Stimulated activated CD8-positive, alpha-beta memory T cell treated with anti-CD3 and anti-CD28 coated beads, Interleukin-7, amount 100 ng/mL, for 48 hours (primary cell): Measurements from ENCODE around the gene MARK2.

Experiments used
- DNase-seq, 2 donors: peaks; one replicate each; pipeline ENCODE4 v3.0.0-alpha.2; 2020; ENCODE audit warnings: low read depth in 1 of 2; ENCODE audit errors: extremely low read depth in 1 of 2

The MARK2 gene

DNA sequence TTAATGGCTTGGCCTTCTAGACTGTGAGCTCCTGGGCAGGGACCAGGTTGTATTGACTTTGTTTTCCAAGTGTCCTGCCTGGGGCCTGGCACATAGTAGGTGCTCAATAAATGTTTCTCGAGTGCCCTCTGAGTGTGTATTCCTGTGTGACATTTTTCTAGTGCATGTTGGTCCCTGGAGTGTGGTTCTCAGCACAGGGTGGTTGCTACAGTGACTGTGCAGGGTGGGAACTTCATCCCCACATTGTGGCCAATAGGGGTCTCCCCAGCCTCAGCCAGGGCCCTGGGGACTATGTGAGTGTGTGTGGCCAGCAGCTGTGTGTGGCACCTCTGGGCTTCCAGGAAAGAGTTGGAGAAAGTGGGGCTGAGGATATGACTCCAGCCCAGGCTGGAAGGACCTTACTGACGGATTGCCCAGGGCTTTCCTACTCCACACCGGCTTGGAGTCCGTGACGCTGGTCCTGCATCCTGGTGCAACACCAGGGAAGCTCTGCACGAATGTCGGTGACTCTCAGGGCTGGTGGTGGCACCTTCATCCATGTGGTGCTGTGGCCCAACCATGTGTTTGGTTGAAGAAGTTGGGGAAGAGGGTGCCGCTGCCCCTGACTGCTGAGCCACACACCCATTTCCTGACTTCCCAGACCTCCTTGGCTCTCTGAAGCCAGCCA, 9.0 kb upstream of the MARK2 start:
- DNase-seq = peak in 1 of 2 donors; percentile 14

GRCh38 chr11:63831326-63831725, 7.6 kb upstream of the MARK2 start:
- no peak for DNase-seq

DNA sequence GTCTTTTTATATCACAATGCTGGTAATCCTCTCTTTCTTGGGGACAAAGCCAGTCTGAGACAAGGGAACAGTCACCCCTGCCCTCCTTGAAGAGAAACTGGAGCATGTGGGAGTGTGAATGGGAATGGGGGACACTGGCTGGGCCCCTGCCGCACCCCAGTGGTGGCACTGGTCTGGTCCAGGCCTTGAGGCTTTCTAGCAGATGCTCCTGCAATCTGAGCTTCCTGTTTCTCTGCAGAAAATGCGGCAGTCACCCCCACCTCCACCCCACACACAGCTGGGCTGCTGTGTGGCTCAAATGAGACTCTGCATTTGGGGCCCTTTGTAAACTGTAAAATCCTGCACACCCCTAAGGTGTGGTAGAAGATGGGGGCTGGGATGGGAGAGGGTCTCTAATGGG, 6.6 kb upstream of the MARK2 start:
- no peak for DNase-seq

GRCh38 chr11:63833048-63833447, 5.9 kb upstream of the MARK2 start:
- no peak for DNase-seq

DNA sequence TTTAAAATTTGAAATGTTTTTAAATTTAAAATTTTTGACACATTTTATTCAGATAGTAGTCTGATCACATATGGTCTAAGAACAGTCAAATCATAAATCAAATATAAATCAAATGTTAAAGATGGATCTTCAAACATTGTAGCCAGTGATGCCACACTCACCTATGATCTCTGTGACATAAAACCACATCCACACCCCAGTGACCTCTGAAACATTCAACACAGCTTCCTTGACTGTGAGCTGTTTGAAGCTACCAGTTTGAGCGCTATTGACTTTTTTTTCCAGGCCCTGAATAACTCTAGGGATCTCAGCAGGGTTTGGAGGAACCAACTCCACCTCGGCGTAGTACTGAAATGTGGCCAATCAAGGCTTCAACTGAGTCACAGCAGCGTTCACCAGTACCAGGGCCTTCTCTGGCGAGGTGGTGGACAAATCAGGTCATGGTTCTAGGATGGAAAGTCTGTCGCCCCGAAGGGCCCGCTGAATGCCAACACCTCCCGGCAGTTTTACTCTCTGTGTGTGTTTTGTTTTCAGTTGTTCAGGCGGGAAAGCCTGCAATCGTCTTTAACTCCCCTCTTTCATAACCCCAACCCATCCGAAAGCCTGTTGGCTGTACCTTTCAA, 4.3 kb upstream of the MARK2 start:
- no peak for DNase-seq

DNA sequence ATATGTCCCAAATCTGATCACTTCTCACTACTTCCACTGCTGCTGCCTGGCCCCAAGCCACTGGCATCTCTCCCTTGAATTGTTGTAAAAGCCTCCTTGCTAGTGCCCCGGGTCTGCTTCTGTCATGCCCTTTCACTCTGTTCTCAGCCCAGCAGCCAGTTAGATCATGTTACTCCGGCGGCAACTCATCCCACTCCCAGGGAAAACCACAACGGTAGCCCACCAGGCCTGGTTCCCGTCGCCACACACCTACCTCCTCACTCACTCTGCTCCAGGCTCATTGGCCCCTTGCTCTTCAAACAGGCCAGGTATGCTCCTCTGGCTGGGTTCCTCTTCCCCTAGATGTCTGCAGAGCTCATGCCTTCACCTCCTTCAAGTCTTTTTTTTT, 3.8 kb upstream of the MARK2 start:
- DNase-seq = no peak

GRCh38 chr11:63837027-63837688, 1.8 kb upstream of the MARK2 start:
- peak; percentile 32 to 57 for DNase-seq

DNA sequence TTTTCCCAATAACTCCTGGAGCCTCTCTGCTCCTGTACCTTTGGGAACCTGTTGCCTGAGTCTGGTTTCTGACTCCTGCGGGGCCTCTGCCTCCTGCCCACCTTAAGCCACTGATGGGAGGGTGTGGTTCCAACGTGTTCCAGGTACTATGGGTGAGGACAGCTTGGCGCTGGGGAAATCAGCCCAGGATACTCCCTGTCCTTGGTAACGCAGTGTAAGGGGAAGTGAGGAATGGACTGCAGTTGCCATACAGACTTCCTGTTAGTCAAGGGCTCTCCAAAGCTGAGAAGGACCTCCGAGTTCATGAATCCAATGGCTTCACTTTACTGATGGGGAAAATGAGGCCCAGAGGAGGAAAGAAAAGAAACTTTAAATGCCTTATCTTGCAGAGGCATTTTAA, 1.2 kb upstream of the MARK2 start:
- no peak for DNase-seq

GRCh38 chr11:63838150-63838677, 696 bp upstream of the MARK2 start:
- DNase-seq = no peak

DNA sequence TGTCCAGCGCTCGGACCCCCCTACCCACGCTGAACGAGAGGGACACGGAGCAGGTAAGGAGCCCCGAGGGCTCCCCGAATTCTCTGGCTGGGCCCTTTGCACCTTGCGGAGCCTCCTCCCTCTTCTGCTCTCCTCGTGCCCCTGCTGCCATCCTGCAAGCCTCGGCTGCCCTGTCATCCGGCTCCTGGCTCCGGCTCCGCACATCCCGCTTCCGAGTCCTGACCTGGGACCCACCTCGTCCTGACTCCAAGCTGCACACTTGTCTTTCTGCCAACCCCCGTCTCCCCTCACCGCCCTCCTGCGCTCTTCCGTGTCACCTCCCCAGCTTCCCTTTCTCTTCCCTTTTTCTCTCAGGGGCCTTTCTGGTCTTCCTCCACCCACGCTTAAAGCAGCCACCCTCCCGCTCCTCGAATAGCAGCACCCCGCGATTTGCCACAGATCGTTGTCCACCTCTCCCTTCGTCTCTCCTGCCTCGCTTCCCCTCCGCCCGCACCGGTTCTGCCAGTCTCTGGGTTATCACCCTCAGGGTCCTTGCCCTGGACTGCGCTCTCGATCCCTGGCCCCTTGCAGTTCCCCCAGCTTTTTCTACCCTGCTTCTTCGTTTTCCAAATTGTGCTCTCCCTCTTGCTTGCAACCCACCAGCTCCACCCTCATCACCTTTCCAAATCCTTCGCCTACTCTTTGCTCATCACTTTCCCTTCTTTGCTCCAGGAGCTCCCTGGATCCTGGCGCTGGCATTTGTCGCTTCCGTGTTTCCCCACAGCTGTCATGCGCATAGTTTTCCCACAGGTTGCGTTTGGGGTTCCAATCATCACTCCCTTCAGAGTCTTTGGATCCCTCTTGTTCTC, 822 bp downstream of the MARK2 start:
- peak in 1 of 2 donors; percentile 9 for DNase-seq

DNA sequence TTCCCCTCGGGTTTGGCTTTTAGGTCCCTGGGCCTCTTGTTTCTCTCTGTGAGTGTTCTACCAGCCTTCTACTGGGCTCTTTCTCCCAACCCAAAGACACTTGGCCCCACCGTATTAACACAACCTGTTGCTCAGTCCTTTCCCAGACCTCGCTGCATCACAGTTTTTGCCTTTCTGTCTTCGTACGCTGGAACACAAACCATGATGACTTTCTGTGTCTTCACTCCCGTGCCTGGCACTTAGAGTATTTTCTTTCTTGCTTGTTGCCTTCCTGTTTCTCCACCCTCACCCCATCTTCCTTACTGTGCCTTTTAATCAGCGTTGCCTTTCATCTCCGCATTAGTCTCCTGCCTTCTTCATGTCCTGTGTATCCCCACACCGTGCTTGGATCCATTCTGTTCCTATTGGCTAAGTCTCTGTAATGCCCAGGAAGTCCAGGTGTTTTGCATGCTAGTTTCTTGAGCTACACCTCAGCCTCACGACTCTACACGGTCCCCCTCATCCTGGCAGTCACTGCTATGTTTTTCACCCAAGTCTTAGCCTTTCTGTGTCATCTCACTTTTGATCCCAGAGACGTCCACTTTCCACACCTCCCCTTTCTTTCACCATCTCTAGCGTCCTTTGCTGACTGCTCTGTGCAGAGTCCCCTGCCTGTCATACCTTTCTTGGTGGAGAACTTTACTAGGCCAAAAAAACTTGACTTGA, 1.6 kb downstream of the MARK2 start:
- DNase-seq = no peak

- no peak for DNase-seq
Observed at GRCh38 chr11:63841554-63841953, 2.6 kb downstream of the MARK2 start.

GRCh38 chr11:63843041-63843440, 4.1 kb downstream of the MARK2 start:
- DNase-seq = no peak

DNA sequence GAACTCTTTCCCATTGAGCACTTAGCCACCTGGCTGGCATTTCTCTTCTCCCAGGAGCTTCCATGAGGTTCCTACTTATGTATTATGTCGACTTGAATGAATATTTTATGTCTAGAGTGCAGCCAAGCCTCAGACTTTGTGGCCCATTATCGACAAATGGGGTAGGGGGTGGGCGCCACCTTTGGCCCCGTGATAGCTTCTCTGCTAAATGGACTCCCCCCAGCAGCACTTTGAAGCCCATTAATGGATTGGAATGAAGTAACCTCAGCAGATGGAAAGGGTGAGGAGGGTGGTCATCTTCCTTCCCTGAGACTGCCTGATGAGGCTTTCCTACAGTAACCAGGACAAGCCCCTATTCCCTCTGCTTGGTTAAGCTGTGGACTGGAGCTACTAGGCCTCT, 5.9 kb downstream of the MARK2 start:
- no peak for DNase-seq

DNA sequence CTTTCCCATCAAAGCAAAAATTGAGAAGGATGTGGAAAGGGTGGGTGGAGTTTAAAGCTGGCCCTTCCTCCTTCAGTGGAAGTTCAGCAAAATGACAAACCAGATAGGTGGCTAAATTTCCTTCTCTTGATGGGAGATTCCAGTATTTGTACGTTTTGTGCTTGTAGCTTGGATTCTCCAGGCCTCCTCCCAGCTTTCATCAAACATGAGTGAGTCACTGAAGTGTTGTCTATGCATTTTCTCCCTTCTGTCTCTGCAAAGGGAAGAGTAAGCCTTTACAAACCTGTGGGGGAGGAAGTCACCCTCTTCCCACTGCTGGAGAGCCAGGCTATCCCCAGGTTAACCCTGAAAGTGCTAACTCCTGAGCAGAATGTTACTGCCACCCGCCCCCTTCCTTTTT, 6.4 kb downstream of the MARK2 start:
- DNase-seq = no peak

DNA sequence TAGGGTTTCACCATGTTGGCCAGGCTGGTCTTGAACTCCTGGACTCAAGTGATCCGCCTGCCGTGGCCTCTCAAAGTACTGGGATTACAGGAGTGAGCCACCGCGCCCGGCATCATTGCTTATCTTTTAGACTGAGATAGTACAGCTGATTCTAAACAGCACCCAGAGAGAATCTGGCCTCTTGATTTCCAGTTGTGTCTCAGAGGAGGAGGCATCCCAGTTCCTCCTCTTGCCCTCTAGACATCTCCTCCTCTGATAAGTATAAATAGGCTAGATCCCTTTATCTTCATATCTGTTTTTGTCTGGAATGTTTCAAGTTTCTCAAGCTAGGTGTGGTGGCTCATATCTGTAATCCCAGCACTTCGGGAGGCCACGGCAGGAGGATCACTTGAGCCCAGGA, 7.0 kb downstream of the MARK2 start:
- DNase-seq = no peak

- no peak for DNase-seq
Observed at GRCh38 chr11:63846897-63847296, 8.0 kb downstream of the MARK2 start.

GRCh38 chr11:63847363-63847762, 8.5 kb downstream of the MARK2 start:
- DNase-seq = no peak

DNA sequence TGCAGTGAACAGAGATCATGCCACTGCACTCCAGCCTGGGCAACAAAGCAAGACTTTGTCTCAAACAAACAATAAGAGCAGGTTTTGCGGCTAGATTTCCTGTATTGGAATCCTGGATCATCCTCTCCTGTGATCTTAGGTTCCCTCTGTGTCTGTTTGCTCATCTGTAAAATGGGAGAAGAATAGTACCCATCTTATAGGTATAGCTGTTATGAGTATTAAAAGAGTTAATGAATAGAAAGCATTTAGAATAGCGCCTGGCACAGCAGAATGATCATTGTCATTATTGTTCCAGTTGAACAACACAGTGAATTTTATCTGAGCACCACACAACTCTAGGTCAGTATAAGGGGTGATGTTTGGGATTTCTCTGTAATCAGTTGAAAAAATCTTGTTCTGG, 10.8 kb downstream of the MARK2 start:
- DNase-seq = no peak

DNA sequence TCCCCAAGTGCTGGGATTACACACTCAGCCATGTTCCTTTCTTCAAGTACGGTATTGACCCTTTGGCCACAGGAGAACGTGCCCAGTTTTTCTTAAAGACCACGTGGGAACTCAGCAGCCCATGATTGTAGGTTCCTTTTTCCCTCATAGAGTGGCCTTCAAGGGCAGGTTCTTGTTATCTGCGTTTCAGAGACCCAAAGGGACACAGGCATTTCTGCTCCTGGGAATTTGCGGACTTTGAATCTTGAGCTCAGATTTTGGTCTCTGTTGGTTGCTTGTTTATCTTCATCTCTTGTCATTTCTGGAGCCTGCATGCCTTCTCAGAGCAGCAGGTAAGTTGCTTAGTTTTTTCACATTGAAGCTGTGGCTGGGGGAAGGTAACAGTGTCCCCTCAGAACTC, 12.0 kb downstream of the MARK2 start:
- DNase-seq = no peak

DNA sequence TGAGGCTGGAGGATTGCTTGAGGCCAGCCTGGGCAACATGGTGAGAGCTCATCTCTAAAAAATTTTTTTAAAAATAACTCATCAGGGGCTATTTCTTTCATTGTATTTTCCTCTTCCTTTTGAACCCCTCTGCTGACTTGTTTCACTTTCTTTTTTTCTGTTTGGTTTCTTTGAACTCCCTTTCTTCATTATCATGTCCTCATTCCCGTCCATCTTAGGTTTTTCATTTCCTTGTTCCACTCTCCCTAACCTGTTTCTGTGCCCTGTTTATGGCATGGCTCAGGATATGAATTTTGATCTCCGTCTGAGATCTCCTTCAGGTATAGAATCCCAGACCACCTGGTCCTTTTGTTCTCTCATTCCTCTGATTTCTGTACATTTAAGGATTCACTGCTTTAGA, 12.5 kb downstream of the MARK2 start:
- DNase-seq = no peak
